ENCODE data around the gene ZMYM4.

Gene ZMYM4

GRCh38 chr1:35278886-35279554 is 10.5 kb downstream of the ZMYM4 start:
- Histone ChIP-seq H3K4me3 (ENCODE audit: extremely low read depth, insufficient read depth, low read length, poor library complexity, severe bottlenecking) (no peak overlapping the region), H3K4me1 (ENCODE audit: control insufficient read depth, insufficient read depth, low read length, poor library complexity, severe bottlenecking) (no peaks in the 10 kb centered on the region), H3K9me3 (ENCODE audit: control insufficient read depth, low read length) (peaks cover 12% of the 10 kb centered on the region), H3K36me3 (ENCODE audit: control insufficient read depth, insufficient read depth, low read length) (peaks cover 57% of the 10 kb centered on the region), H3K27ac (ENCODE audit: low read depth, low read length, severe bottlenecking) (no peak overlapping the region)
- 94 to 100% methylated on average over 3 to 4 of the region's 6 CpGs for WGBS, 2 experiments (ENCODE audit: insufficient coverage in 2 of 2)

- WGBS, 2 experiments (ENCODE audit: insufficient coverage in 2 of 2) = 80 to 100% methylated on average over 1 of the region's 1 CpG
- peaks cover 62% of the 10 kb centered on the region for H3K36me3 ChIP-seq (ENCODE audit: control insufficient read depth, insufficient read depth, low read length)
- peaks cover 17% of the 10 kb centered on the region for H3K9me3 ChIP-seq (ENCODE audit: control insufficient read depth, low read length)
Observed at GRCh38 chr1:35279555-35279904, 11.0 kb downstream of the ZMYM4 start.

GRCh38 chr1:35280006-35280405 is 11.5 kb downstream of the ZMYM4 start:
- Histone ChIP-seq H3K4me1 (ENCODE audit: control insufficient read depth, insufficient read depth, low read length, poor library complexity, severe bottlenecking) (no peaks in the 10 kb centered on the region), H3K9me3 (ENCODE audit: control insufficient read depth, low read length) (peaks cover 17% of the 10 kb centered on the region), H3K4me3 (ENCODE audit: extremely low read depth, insufficient read depth, low read length, poor library complexity, severe bottlenecking) (no peak overlapping the region), H3K36me3 (ENCODE audit: control insufficient read depth, insufficient read depth, low read length) (peaks cover 67% of the 10 kb centered on the region), H3K27ac (ENCODE audit: low read depth, low read length, severe bottlenecking) (no peak overlapping the region)
- WGBS, 2 experiments (ENCODE audit: insufficient coverage in 2 of 2) = 100% methylated on average over 1 of the region's 1 CpG; no CpG with 5 or more reads in 1 of the 2 experiments

More at GRCh38 chr1:35279555-35279904, 11.0 kb downstream of the ZMYM4 start:
- Histone ChIP-seq H3K4me3 (ENCODE audit: extremely low read depth, insufficient read depth, low read length, poor library complexity, severe bottlenecking) (no peak overlapping the region), H3K4me1 (ENCODE audit: control insufficient read depth, insufficient read depth, low read length, poor library complexity, severe bottlenecking) (no peaks in the 10 kb centered on the region), H3K27ac (ENCODE audit: low read depth, low read length, severe bottlenecking) (no peak overlapping the region)

- H3K36me3 ChIP-seq (ENCODE audit: control insufficient read depth, insufficient read depth, low read length) = peaks cover 74% of the 10 kb centered on the region
- H3K4me1 ChIP-seq (ENCODE audit: control insufficient read depth, insufficient read depth, low read length, poor library complexity, severe bottlenecking) = no peaks in the 10 kb centered on the region
- no CpG with 5 or more reads among the region's 3 CpGs for WGBS, 2 experiments (ENCODE audit: insufficient coverage in 2 of 2)
- no peak overlapping the region for H3K4me3 ChIP-seq (ENCODE audit: extremely low read depth, insufficient read depth, low read length, poor library complexity, severe bottlenecking)
- no peak overlapping the region for H3K27ac ChIP-seq (ENCODE audit: low read depth, low read length, severe bottlenecking)
- peaks cover 17% of the 10 kb centered on the region for H3K9me3 ChIP-seq (ENCODE audit: control insufficient read depth, low read length)
Observed at GRCh38 chr1:35281565-35281964, 13.1 kb downstream of the ZMYM4 start.

- H3K9me3 ChIP-seq (ENCODE audit: control insufficient read depth, low read length) = peaks cover 17% of the 10 kb centered on the region
- H3K27ac ChIP-seq (ENCODE audit: low read depth, low read length, severe bottlenecking) = no peak overlapping the region
- H3K4me1 ChIP-seq (ENCODE audit: control insufficient read depth, insufficient read depth, low read length, poor library complexity, severe bottlenecking) = no peaks in the 10 kb centered on the region
- H3K36me3 ChIP-seq (ENCODE audit: control insufficient read depth, insufficient read depth, low read length) = peaks cover 69% of the 10 kb centered on the region
- no peak overlapping the region for H3K4me3 ChIP-seq (ENCODE audit: extremely low read depth, insufficient read depth, low read length, poor library complexity, severe bottlenecking)
Observed at GRCh38 chr1:35282172-35282571, 13.7 kb downstream of the ZMYM4 start.

- H3K27ac ChIP-seq (ENCODE audit: low read depth, low read length, severe bottlenecking) = no peak overlapping the region
- H3K4me1 ChIP-seq (ENCODE audit: control insufficient read depth, insufficient read depth, low read length, poor library complexity, severe bottlenecking) = no peaks in the 10 kb centered on the region
- WGBS, 2 experiments (ENCODE audit: insufficient coverage in 2 of 2) = 100% methylated on average over 1 of the region's 3 CpGs
- peaks cover 57% of the 10 kb centered on the region for H3K36me3 ChIP-seq (ENCODE audit: control insufficient read depth, insufficient read depth, low read length)
- no peak overlapping the region for H3K4me3 ChIP-seq (ENCODE audit: extremely low read depth, insufficient read depth, low read length, poor library complexity, severe bottlenecking)
- peaks cover 17% of the 10 kb centered on the region for H3K9me3 ChIP-seq (ENCODE audit: control insufficient read depth, low read length)
Observed at GRCh38 chr1:35284852-35285251, 16.3 kb downstream of the ZMYM4 start.

- 80 to 89% methylated on average over 1 to 3 of the region's 5 CpGs for WGBS, 2 experiments (ENCODE audit: insufficient coverage in 2 of 2)
Observed at GRCh38 chr1:35285771-35286606, 17.5 kb downstream of the ZMYM4 start.

GRCh38 chr1:35287807-35288640 is 19.5 kb downstream of the ZMYM4 start:
- H3K9me3 ChIP-seq (ENCODE audit: control insufficient read depth, low read length) = peaks cover 5% of the 10 kb centered on the region
- no peak overlapping the region for H3K4me3 ChIP-seq (ENCODE audit: extremely low read depth, insufficient read depth, low read length, poor library complexity, severe bottlenecking)
- 95 to 100% methylated on average over 3 to 7 of the region's 9 CpGs for WGBS, 2 experiments (ENCODE audit: insufficient coverage in 2 of 2)
- H3K4me1 ChIP-seq (ENCODE audit: control insufficient read depth, insufficient read depth, low read length, poor library complexity, severe bottlenecking) = no peaks in the 10 kb centered on the region
- H3K36me3 ChIP-seq (ENCODE audit: control insufficient read depth, insufficient read depth, low read length) = peaks cover 42% of the 10 kb centered on the region
- H3K27ac ChIP-seq (ENCODE audit: low read depth, low read length, severe bottlenecking) = peak overlapping the region; percentile 57

More at GRCh38 chr1:35285771-35286606, 17.5 kb downstream of the ZMYM4 start:
- Histone ChIP-seq H3K36me3 (ENCODE audit: control insufficient read depth, insufficient read depth, low read length) (peaks cover 48% of the 10 kb centered on the region), H3K9me3 (ENCODE audit: control insufficient read depth, low read length) (peaks cover 15% of the 10 kb centered on the region), H3K4me3 (ENCODE audit: extremely low read depth, insufficient read depth, low read length, poor library complexity, severe bottlenecking) (no peak overlapping the region), H3K4me1 (ENCODE audit: control insufficient read depth, insufficient read depth, low read length, poor library complexity, severe bottlenecking) (no peaks in the 10 kb centered on the region), H3K27ac (ENCODE audit: low read depth, low read length, severe bottlenecking) (no peak overlapping the region)

GRCh38 chr1:35288761-35289160 is 20.3 kb downstream of the ZMYM4 start:
- peaks cover 5% of the 10 kb centered on the region for H3K9me3 ChIP-seq (ENCODE audit: control insufficient read depth, low read length)
- H3K36me3 ChIP-seq (ENCODE audit: control insufficient read depth, insufficient read depth, low read length) = peaks cover 49% of the 10 kb centered on the region
- peak overlapping the region; percentile 57 for H3K27ac ChIP-seq (ENCODE audit: low read depth, low read length, severe bottlenecking)
- H3K4me1 ChIP-seq (ENCODE audit: control insufficient read depth, insufficient read depth, low read length, poor library complexity, severe bottlenecking) = no peaks in the 10 kb centered on the region
- no peak overlapping the region for H3K4me3 ChIP-seq (ENCODE audit: extremely low read depth, insufficient read depth, low read length, poor library complexity, severe bottlenecking)

- 100% methylated on average over 1 to 2 of the region's 2 CpGs for WGBS, 2 experiments (ENCODE audit: insufficient coverage in 2 of 2)
- Histone ChIP-seq H3K4me1 (ENCODE audit: control insufficient read depth, insufficient read depth, low read length, poor library complexity, severe bottlenecking) (no peaks in the 10 kb centered on the region), H3K4me3 (ENCODE audit: extremely low read depth, insufficient read depth, low read length, poor library complexity, severe bottlenecking) (no peak overlapping the region), H3K9me3 (ENCODE audit: control insufficient read depth, low read length) (no peaks in the 10 kb centered on the region), H3K27ac (ENCODE audit: low read depth, low read length, severe bottlenecking) (no peak overlapping the region), H3K36me3 (ENCODE audit: control insufficient read depth, insufficient read depth, low read length) (peaks cover 49% of the 10 kb centered on the region)
Observed at GRCh38 chr1:35290452-35290851, 21.9 kb downstream of the ZMYM4 start.
